PC-3 (cell line): ENCODE measurements around the gene ZBTB11. TPM values are rescaled to one million over a fixed set of nuclear protein-coding genes. Genes with fewer than 3 reads are reported as not detected.
"Not testable (repeated sequence)": the region's sequence is repeated elsewhere in the genome, so short reads cannot be mapped to it uniquely, and the experiment has no call there.

Source experiments
- ATAC-seq: fragments of 200-7000 bp; cut with Tn5 transposase; 2 replicates; pipeline ENCODE4 v1.9.1; 2020; ENCODE audit warnings: mild to moderate bottlenecking, moderate library complexity
- BruUV-seq: library from RNA; stranded (reverse); fragments of 400-500 nt; replicated peaks from 2 replicates; lab custom pipeline; 2021; lab: Mats Ljungman, UMichigan
- CTCF ChIA-PET: fragments of 300-600 bp; sonication (Branson Sonifier 250); formaldehyde crosslinking; loops from one replicate; lab custom pipeline; 2022; ENCODE audit warnings: antibody characterized with exemption; lab: Charles Lee
- POLR2A ChIA-PET: fragments of 300-600 bp; sonication (Branson Sonifier 250); formaldehyde crosslinking; loops from one replicate; lab custom pipeline; 2022; ENCODE audit warnings: antibody characterized with exemption; ENCODE audit not compliant: unreplicated experiment; lab: Charles Lee
- DNase-seq: peaks from one replicate; pipeline ENCODE4 v3.0.0-alpha.2; 2015
- H2AFZ ChIP-seq: fragments of 300-600 bp; sonication (generic); 2 replicates; pipeline ENCODE4 v1.6.0; 2016; ENCODE audit warnings: antibody characterized with exemption, low read length
- H3F3A ChIP-seq: fragments of 300-600 bp; sonication (generic); one replicate; pipeline ENCODE4 v1.6.0; 2017; ENCODE audit warnings: antibody characterized with exemption, low read length, control low read depth, mild to moderate bottlenecking; ENCODE audit not compliant: unreplicated experiment
- H3K27ac ChIP-seq: fragments of 300-600 bp; sonication (generic); 2 replicates; pipeline ENCODE4 v1.5.1; 2016; ENCODE audit warnings: mild to moderate bottlenecking, low read length
- H3K27me3 ChIP-seq: fragments of 300-600 bp; sonication (generic); 2 replicates; pipeline ENCODE4 v1.6.1; 2016; ENCODE audit warnings: low read length, mixed read lengths
- H3K36me3 ChIP-seq: fragments of 300-600 bp; sonication (generic); 2 replicates; pipeline ENCODE4 v1.6.1; 2016; ENCODE audit warnings: low read depth, mixed run types, low read length, mixed read lengths
- H3K4me1 ChIP-seq: fragments of 300-600 bp; sonication (generic); 2 replicates; pipeline ENCODE4 v1.5.1; 2016; ENCODE audit warnings: low read length; ENCODE audit not compliant: insufficient read depth
- H3K4me2 ChIP-seq: fragments of 300-600 bp; sonication (generic); 2 replicates; pipeline ENCODE4 v1.6.0; 2016; ENCODE audit warnings: low read length
- H3K4me3 ChIP-seq: fragments of 300-600 bp; sonication (generic); 2 replicates; pipeline ENCODE4 v1.5.1; 2016; ENCODE audit warnings: mild to moderate bottlenecking, low read length, mixed read lengths
- H3K79me2 ChIP-seq: fragments of 300-600 bp; sonication (generic); 2 replicates; pipeline ENCODE4 v1.6.1; 2017; ENCODE audit warnings: low read length, mixed read lengths
- H3K9ac ChIP-seq: fragments of 300-600 bp; sonication (generic); 2 replicates; pipeline ENCODE4 v1.6.0; 2016; ENCODE audit warnings: mild to moderate bottlenecking, low read length
- H3K9me2 ChIP-seq: fragments of 300-600 bp; sonication (generic); replicated peaks from 2 replicates; pipeline ENCODE4 v1.6.1; 2016; ENCODE audit warnings: mixed run types, low read length, mixed read lengths
- H3K9me3 ChIP-seq: fragments of 300-600 bp; sonication (generic); 2 replicates; pipeline ENCODE4 v1.6.1; 2016; ENCODE audit warnings: low read length, mixed read lengths
- H4K20me1 ChIP-seq: fragments of 300-600 bp; sonication (generic); 2 replicates; pipeline ENCODE4 v1.6.1; 2016; ENCODE audit warnings: low read length, mixed read lengths
- EZH2 ChIP-seq: fragments of 300-600 bp; sonication (generic); IDR thresholded peaks from one replicate; pipeline ENCODE4 v1.6.1; 2017; ENCODE audit warnings: antibody characterized with exemption, mild to moderate bottlenecking, low read length; ENCODE audit not compliant: unreplicated experiment
- EZH2phosphoT487 ChIP-seq: fragments of 300-600 bp; sonication (generic); IDR thresholded peaks from 2 replicates; pipeline ENCODE4 v1.6.1; 2018; ENCODE audit warnings: mild to moderate bottlenecking, antibody characterized with exemption, low read length, borderline replicate concordance
- intact Hi-C: fragments of 100-400 bp; cut with micrococcal nuclease; formaldehyde crosslinking; loops from 2 replicates; pipeline ENCODE4 v1.9.0; 2023
- total RNA-seq: library from RNA; depleted of rRNA; stranded (reverse); fragments of >200 nt; gene quantifications from 2 replicates; pipeline ENCODE4 v1.2.3, GENCODE V29; 2014
- TF ChIP-seq, protein P1 (sequence below): fragments of 300-600 bp; sonication (generic); conservative IDR thresholded peaks from 2 replicates; pipeline ENCODE4 v1.5.1; 2017; ENCODE audit warnings: antibody characterized with exemption, low read depth, mild to moderate bottlenecking, low read length

ZBTB11 gene
- total RNA-seq, 1 experiment from 2014 or later, result 27.6 TPM

DNA sequence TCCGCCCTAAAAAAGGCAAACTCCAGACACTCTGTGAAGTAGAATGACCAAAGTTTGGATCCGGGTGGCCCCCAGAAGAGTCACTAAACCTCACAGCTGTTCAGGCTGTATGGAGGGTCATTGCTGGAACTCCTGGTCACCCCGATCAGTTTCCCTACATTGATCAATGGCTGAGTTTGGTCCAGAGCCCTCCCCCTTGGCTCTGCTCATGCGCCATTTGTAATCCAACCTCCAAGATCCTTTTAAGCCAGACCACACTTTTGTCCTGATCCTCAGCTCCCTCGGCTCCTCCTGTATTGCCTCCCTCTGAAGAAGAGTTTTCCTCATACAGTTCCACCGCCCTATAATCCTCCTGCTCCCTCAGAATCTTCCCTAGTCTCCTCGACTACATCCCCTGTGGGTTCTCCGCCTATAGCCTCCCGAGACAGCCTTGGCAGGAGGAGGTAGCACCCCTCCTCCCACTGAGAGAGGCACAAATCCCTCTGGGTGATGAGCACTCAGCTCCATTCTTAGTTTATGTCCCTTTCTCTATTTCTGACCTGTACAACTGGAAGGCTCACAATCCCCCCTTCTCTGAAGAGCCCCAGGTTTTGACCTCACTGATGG lies 42.2 kb downstream of the ZBTB11 start:
- ChIA-PET POLR2A (no interaction called here), CTCF (no interaction called here)
- Histone ChIP-seq H4K20me1 (no peaks in the 10 kb centered on the region), H3K79me2 (no peaks in the 10 kb centered on the region), H3K36me3 (no peaks in the 10 kb centered on the region), H3K9me3 (no peaks in the 10 kb centered on the region), H3K9me2 (no peaks in the 10 kb centered on the region), H3K9ac (no peak overlapping the region), H2AFZ (no peak overlapping the region), H3K27me3 (no peaks in the 10 kb centered on the region), H3F3A (no peaks in the 10 kb centered on the region), H3K27ac (no peak overlapping the region), H3K4me2 (no peak overlapping the region), H3K4me3 (no peak overlapping the region), H3K4me1 (no peaks in the 10 kb centered on the region)
- BruUV-seq, result no TSS peak
- TF ChIP-seq EZH2, result no peak
- TF ChIP-seq, protein P1, sequence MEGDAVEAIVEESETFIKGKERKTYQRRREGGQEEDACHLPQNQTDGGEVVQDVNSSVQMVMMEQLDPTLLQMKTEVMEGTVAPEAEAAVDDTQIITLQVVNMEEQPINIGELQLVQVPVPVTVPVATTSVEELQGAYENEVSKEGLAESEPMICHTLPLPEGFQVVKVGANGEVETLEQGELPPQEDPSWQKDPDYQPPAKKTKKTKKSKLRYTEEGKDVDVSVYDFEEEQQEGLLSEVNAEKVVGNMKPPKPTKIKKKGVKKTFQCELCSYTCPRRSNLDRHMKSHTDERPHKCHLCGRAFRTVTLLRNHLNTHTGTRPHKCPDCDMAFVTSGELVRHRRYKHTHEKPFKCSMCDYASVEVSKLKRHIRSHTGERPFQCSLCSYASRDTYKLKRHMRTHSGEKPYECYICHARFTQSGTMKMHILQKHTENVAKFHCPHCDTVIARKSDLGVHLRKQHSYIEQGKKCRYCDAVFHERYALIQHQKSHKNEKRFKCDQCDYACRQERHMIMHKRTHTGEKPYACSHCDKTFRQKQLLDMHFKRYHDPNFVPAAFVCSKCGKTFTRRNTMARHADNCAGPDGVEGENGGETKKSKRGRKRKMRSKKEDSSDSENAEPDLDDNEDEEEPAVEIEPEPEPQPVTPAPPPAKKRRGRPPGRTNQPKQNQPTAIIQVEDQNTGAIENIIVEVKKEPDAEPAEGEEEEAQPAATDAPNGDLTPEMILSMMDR, result no peak
- intact Hi-C loops, result loop anchor here (10.0 kb wide), 1 partner anchor 220 kb away; no protein-coding TSS in a partner anchor
- DNase-seq (no peak), ATAC-seq (no peak)

- Histone ChIP-seq H3K9me2 (no peaks in the 10 kb centered on the region), H3K9me3 (no peaks in the 10 kb centered on the region), H3K79me2 (no peaks in the 10 kb centered on the region), H2AFZ (no peak overlapping the region), H3K4me3 (no peak overlapping the region), H3K4me2 (no peak overlapping the region), H3K27ac (no peak overlapping the region), H4K20me1 (no peaks in the 10 kb centered on the region), H3K36me3 (no peaks in the 10 kb centered on the region), H3K27me3 (no peaks in the 10 kb centered on the region), H3K4me1 (no peaks in the 10 kb centered on the region), H3K9ac (no peak overlapping the region), H3F3A (no peaks in the 10 kb centered on the region)
- POLR2A ChIA-PET, result no interaction called here
- intact Hi-C loops, result loop anchor here (10.0 kb wide), 1 partner anchor 218 kb away; no protein-coding TSS in a partner anchor
- TF ChIP-seq, protein P1, result no peak
- TF ChIP-seq EZH2phosphoT487, result no peak
- no peak for TF ChIP-seq EZH2
- no TSS peak for BruUV-seq
- ATAC-seq (no peak), DNase-seq (no peak)
- CTCF ChIA-PET, result no interaction called here
Measured at GRCh38 chr3:101633186-101633585, 43.7 kb downstream of the ZBTB11 start.

DNA sequence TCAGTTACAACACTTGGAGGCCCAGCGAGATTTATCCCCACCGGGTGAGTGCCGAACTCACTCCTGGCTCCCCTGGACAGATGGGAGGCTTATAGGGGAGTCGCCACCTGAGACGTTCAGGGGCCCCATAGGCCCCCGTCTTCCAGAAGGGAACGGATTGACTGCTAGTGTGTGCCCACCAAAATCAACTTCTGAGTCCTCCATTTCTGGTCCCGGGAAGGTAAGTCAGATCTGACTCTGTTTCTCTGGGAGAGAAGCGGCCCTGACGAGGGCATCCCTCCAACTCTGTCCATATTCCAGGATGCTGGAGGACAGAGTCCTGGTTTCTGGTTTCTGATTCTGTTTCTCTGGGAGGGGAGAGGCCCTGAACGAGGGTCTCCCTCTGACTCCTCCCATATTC lies 44.3 kb downstream of the ZBTB11 start:
- POLR2A ChIA-PET, result no interaction called here
- DNase-seq, result no peak
- no peak overlapping the region for H3K27ac ChIP-seq
- H3K9me3 ChIP-seq, result no peaks in the 10 kb centered on the region
- no peaks in the 10 kb centered on the region for H3F3A ChIP-seq
- H3K27me3 ChIP-seq, result no peaks in the 10 kb centered on the region
- ATAC-seq, result no peak
- no TSS peak for BruUV-seq
- intact Hi-C loops, result loop anchor here (10.0 kb wide), 1 partner anchor 218 kb away; no protein-coding TSS in a partner anchor
- H4K20me1 ChIP-seq, result no peaks in the 10 kb centered on the region
- TF ChIP-seq, protein P1, result no peak
- TF ChIP-seq EZH2 (no peak), EZH2phosphoT487 (no peak)
- no peaks in the 10 kb centered on the region for H3K36me3 ChIP-seq
- CTCF ChIA-PET, result no interaction called here
- no peak overlapping the region for H3K4me3 ChIP-seq
- H3K4me2 ChIP-seq, result no peak overlapping the region
- no peaks in the 10 kb centered on the region for H3K9me2 ChIP-seq
- H3K9ac ChIP-seq, result no peak overlapping the region
- no peaks in the 10 kb centered on the region for H3K79me2 ChIP-seq
- no peak overlapping the region for H2AFZ ChIP-seq
- no peaks in the 10 kb centered on the region for H3K4me1 ChIP-seq

DNA sequence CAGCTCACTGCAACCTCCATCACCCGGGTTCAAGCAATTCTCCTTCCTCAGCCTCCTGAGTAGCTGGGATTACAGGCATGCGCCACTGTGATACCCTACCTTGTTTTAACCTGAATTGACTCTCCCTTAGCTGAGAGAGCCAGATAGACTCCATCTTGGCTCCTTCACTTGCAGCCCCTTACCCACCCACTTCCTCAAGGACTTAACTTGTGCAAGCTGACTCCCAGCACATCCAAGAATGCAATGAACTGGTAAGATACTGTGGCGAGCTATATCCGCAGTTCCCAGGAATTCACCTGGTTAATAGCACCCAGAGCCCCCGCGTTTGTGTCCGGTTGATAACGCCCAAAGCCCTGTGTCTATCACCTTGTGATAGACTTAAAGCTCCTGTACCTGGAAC lies 45.0 kb downstream of the ZBTB11 start:
- H3K9me2 ChIP-seq, H3K79me2 ChIP-seq, H3K4me1 ChIP-seq, H3F3A ChIP-seq, DNase-seq, BruUV-seq, H3K4me2 ChIP-seq, H3K9me3 ChIP-seq, H3K27ac ChIP-seq, CTCF ChIA-PET, H3K4me3 ChIP-seq, H2AFZ ChIP-seq, H3K27me3 ChIP-seq, POLR2A ChIA-PET, ATAC-seq, H3K36me3 ChIP-seq, H3K9ac ChIP-seq, H4K20me1 ChIP-seq: not testable (repeated sequence)
- intact Hi-C loops, result loop anchor here (10.0 kb wide), 1 partner anchor 217 kb away; no protein-coding TSS in a partner anchor
